IMR-90 (cell line): Measurements from ENCODE around the gene ELOVL2. TPM values are rescaled to one million over a fixed set of nuclear protein-coding genes. Genes with fewer than 3 reads are reported as not detected.

Experiments used
- ATAC-seq: fragments of 200-7000 bp; cut with Tn5 transposase; 2 replicates; pipeline ENCODE4 v1.9.1; 2020; ENCODE audit warnings: low read depth, mild to moderate bottlenecking, moderate library complexity
- BruUV-seq: library from RNA; stranded (reverse); fragments of 400-500 nt; replicated peaks from 2 replicates; lab custom pipeline; 2021; lab: Mats Ljungman, UMichigan
- CTCF ChIA-PET: fragments of 300-600 bp; formaldehyde crosslinking; extraction: SDS; loops from one replicate; lab custom pipeline; 2021; ENCODE audit warnings: antibody characterized with exemption; lab: Yijun Ruan, JAX
- POLR2A ChIA-PET: fragments of 300-600 bp; sonication (Branson Sonifier 250); formaldehyde crosslinking; loops from one replicate; lab custom pipeline; 2022; ENCODE audit warnings: antibody characterized with exemption; ENCODE audit not compliant: unreplicated experiment; lab: Charles Lee
- DNase-seq: peaks from one replicate; pipeline ENCODE4 v3.0.0; 2013
- H2AFZ ChIP-seq: replicated peaks from 2 replicates; pipeline ENCODE3; 2013; ENCODE audit warnings: low read length, mild to moderate bottlenecking; ENCODE audit not compliant: poor library complexity
- H2AK5ac ChIP-seq: 2 replicates; pipeline ENCODE4 v1.6.1; 2013; ENCODE audit warnings: low read depth, low read length, inconsistent platforms
- H2AK9ac ChIP-seq: replicated peaks from 2 replicates; pipeline ENCODE3; 2013; ENCODE audit warnings: mild to moderate bottlenecking, low read depth, low read length, moderate library complexity; ENCODE audit not compliant: poor library complexity
- H2BK120ac ChIP-seq: 2 replicates; pipeline ENCODE4 v1.6.1; 2013; ENCODE audit warnings: low read depth, low read length, inconsistent platforms
- H2BK15ac ChIP-seq: 3 replicates; pipeline ENCODE4 v1.6.1; 2013; ENCODE audit warnings: low read depth, low read length, inconsistent platforms
- H2BK20ac ChIP-seq: 2 replicates; pipeline ENCODE4 v1.6.1; 2013; ENCODE audit warnings: low read depth, mild to moderate bottlenecking, inconsistent platforms, low read length, moderate library complexity
- H2BK5ac ChIP-seq: 2 replicates; pipeline ENCODE4 v1.6.1; 2013; ENCODE audit warnings: mild to moderate bottlenecking, low read depth, low read length, inconsistent platforms; ENCODE audit not compliant: poor library complexity, severe bottlenecking
- H3K14ac ChIP-seq: replicated peaks from 2 replicates; pipeline ENCODE4 v1.6.1; 2013; ENCODE audit warnings: low read depth, low read length, inconsistent platforms
- H3K18ac ChIP-seq: 2 replicates; pipeline ENCODE4 v1.6.1; 2013; ENCODE audit warnings: low read depth, low read length, control low read depth
- H3K23ac ChIP-seq: 2 replicates; pipeline ENCODE4 v1.6.1; 2013; ENCODE audit warnings: low read depth, low read length, inconsistent platforms
- H3K27ac ChIP-seq: 2 replicates; pipeline ENCODE4 v1.5.1; 2013; ENCODE audit warnings: mild to moderate bottlenecking, control low read depth, low read length; ENCODE audit not compliant: insufficient read depth
- H3K27me3 ChIP-seq: 2 replicates; pipeline ENCODE4 v1.6.1; 2013; ENCODE audit warnings: low read length; ENCODE audit not compliant: control insufficient read depth, insufficient read depth
- H3K36me3 ChIP-seq: 2 replicates; pipeline ENCODE4 v1.6.1; 2013; ENCODE audit warnings: low read length, mixed read lengths; ENCODE audit not compliant: control insufficient read depth, insufficient read depth
- H3K4ac ChIP-seq: 2 replicates; pipeline ENCODE4 v1.6.1; 2013; ENCODE audit warnings: low read depth, low read length, inconsistent platforms
- H3K4me1 ChIP-seq: 2 replicates; pipeline ENCODE4 v1.6.1; 2013; ENCODE audit warnings: low read length, mixed read lengths; ENCODE audit not compliant: control insufficient read depth, insufficient read depth
- H3K4me2 ChIP-seq: 2 replicates; pipeline ENCODE4 v1.6.1; 2013; ENCODE audit warnings: low read depth, mild to moderate bottlenecking, control low read depth, low read length, moderate library complexity
- H3K4me3 ChIP-seq: 2 replicates; pipeline ENCODE4 v1.5.1; 2013; ENCODE audit warnings: low read depth, mild to moderate bottlenecking, control low read depth, low read length, moderate library complexity; ENCODE audit not compliant: insufficient read depth
- H3K56ac ChIP-seq: 2 replicates; pipeline ENCODE4 v1.6.1; 2013; ENCODE audit warnings: low read length, inconsistent platforms; ENCODE audit not compliant: insufficient read depth; ENCODE audit errors: extremely low read depth
- H3K79me1 ChIP-seq, 2 experiments: 2 replicates each; pipeline ENCODE4 v1.6.1; 2013; ENCODE audit warnings: low read length in 2 of 2, inconsistent platforms in 1 of 2, low read depth in 1 of 2
- H3K9ac ChIP-seq: 2 replicates; pipeline ENCODE4 v1.6.1; 2013; ENCODE audit warnings: low read depth, low read length, control low read depth
- H3K9me1 ChIP-seq: 2 replicates; pipeline ENCODE4 v1.6.1; 2013; ENCODE audit warnings: low read length, inconsistent platforms; ENCODE audit not compliant: insufficient read depth
- H3K9me3 ChIP-seq: 2 replicates; pipeline ENCODE4 v1.6.1; 2013; ENCODE audit warnings: low read length; ENCODE audit not compliant: control insufficient read depth, insufficient read depth
- H4K20me1 ChIP-seq: 2 replicates; pipeline ENCODE4 v1.6.1; 2013; ENCODE audit warnings: low read length, inconsistent platforms; ENCODE audit not compliant: insufficient read depth
- H4K5ac ChIP-seq: 2 replicates; pipeline ENCODE4 v1.6.1; 2013; ENCODE audit warnings: mild to moderate bottlenecking, low read depth, low read length, control low read depth
- H4K8ac ChIP-seq, 2 experiments: 2 replicates each; pipeline ENCODE4 v1.6.1; 2013; ENCODE audit warnings: low read depth in 2 of 2, low read length in 2 of 2, control low read depth in 1 of 2, inconsistent platforms in 1 of 2
- H4K91ac ChIP-seq: 2 replicates; pipeline ENCODE4 v1.6.1; 2013; ENCODE audit warnings: low read depth, low read length, inconsistent platforms; ENCODE audit not compliant: insufficient read depth
- BHLHE40 ChIP-seq: fragments of 150-350 bp; IDR thresholded peaks from 2 replicates; pipeline ENCODE4 v1.6.1; 2016; ENCODE audit warnings: mild to moderate bottlenecking, low read depth, low read length
- MAZ ChIP-seq: IDR thresholded peaks from 2 replicates; pipeline ENCODE4 v1.6.1; 2012; ENCODE audit warnings: low read depth, mild to moderate bottlenecking, low read length, improper control_type of control experiment, moderate library complexity, borderline replicate concordance
- NFE2L2 ChIP-seq: fragments of 150-350 bp; IDR thresholded peaks from 2 replicates; pipeline ENCODE4 v1.6.1; 2016; ENCODE audit warnings: low read depth, mild to moderate bottlenecking, low read length
- WGBS, 2 experiments: methylation state at CpG; one replicate each; pipeline versions ENCODE4 v1.1.5 to v1.1.7; 2013; ENCODE audit warnings: missing lambda C conversion rate in 2 of 2; ENCODE audit not compliant: insufficient read length in 1 of 2; ENCODE audit errors: extremely low coverage in 2 of 2; 5-methylcytosine and 5-hydroxymethylcytosine counted together
- dilution Hi-C: fragments of 300-500 bp; cut with HindIII; formaldehyde crosslinking; loops from one replicate; pipeline ENCODE4 v1.14.3; 2018; ENCODE audit warnings: low sequenced_read_pairs; ENCODE audit not compliant: unreplicated experiment
- in situ Hi-C: fragments of 300-500 bp; cut with MboI; formaldehyde crosslinking; loops from 3 replicates; pipeline ENCODE4 v1.14.3; 2019; ENCODE audit warnings: low sequenced_read_pairs, inconsistent platforms, mixed read lengths
- intact Hi-C: fragments of 100-400 bp; cut with micrococcal nuclease; formaldehyde crosslinking; loops from 2 replicates; pipeline ENCODE4 v1.10.0; 2022
- polyA plus RNA-seq, 3 experiments: library from polyadenylated mRNA; depleted of rRNA; stranded (reverse); fragments of >200 nt; gene quantifications; 2 replicates each; pipeline ENCODE4 v1.2.3, GENCODE V29; 2012; ENCODE audit warnings: low replicate concordance in 1 of 3
- total RNA-seq: library from RNA; depleted of rRNA; stranded (reverse); fragments of >200 nt; gene quantifications from 2 replicates; pipeline ENCODE4 v1.2.3, GENCODE V29; 2012
- TF ChIP-seq, protein P1 (sequence below): conservative IDR thresholded peaks from 2 replicates; pipeline ENCODE4 v1.5.1; 2012; ENCODE audit warnings: mild to moderate bottlenecking, low read depth, low read length, improper control_type of control experiment

ELOVL2 gene
- total and polyA plus RNA-seq, 2 of the 4 experiments (the other 2 are of a cell fraction): 6.3 to 7.9 TPM

DNA sequence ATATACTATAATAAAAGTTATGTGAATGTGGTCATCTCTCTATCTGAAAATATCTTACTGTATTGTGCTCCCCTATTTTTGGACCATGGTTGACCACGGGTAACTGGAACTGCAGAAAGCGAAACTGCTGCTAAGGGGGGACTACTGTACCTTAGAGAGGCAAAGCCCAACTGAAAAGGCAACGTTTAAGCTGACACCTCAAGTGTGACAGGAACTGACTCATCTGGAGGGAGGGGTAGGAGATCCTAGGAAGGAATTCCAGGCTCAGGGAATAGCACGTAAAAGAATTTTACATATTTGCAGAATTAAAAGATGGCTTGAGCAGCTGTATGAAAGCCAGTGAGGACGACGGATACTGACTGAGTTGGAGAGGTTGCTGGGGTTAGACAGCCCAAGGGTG, 34.8 kb downstream of the ELOVL2 start:
- TF ChIP-seq NFE2L2 (no peak), MAZ (peak; percentile 68; the same call in 1 of the 2 replicates), BHLHE40 (no peak)
- TF ChIP-seq, protein P1, sequence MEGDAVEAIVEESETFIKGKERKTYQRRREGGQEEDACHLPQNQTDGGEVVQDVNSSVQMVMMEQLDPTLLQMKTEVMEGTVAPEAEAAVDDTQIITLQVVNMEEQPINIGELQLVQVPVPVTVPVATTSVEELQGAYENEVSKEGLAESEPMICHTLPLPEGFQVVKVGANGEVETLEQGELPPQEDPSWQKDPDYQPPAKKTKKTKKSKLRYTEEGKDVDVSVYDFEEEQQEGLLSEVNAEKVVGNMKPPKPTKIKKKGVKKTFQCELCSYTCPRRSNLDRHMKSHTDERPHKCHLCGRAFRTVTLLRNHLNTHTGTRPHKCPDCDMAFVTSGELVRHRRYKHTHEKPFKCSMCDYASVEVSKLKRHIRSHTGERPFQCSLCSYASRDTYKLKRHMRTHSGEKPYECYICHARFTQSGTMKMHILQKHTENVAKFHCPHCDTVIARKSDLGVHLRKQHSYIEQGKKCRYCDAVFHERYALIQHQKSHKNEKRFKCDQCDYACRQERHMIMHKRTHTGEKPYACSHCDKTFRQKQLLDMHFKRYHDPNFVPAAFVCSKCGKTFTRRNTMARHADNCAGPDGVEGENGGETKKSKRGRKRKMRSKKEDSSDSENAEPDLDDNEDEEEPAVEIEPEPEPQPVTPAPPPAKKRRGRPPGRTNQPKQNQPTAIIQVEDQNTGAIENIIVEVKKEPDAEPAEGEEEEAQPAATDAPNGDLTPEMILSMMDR: no peak
- dilution Hi-C loops: no loop called here
- peak; percentile 61 for DNase-seq
- Histone ChIP-seq H2AFZ (peak overlapping the region; percentile 36), H3K56ac (no peak overlapping the region), H2BK5ac (peak overlapping the region; percentile 30), H4K20me1 (no peaks in the 10 kb centered on the region), H3K9me1 (peaks cover 13% of the 10 kb centered on the region), H3K23ac (no peak overlapping the region), H4K8ac (peak overlapping the region in 1 of 2 experiments; percentile 34; a peak in 1 of 4 replicates), H3K9me3 (no peaks in the 10 kb centered on the region), H4K5ac (no peak overlapping the region), H2BK15ac (peak overlapping the region; percentile 41; the same call in 2 of the 3 replicates), H3K18ac (0 out of 2 replicates have a peak overlapping the region, but pooled peaks have one; percentile 31), H3K4me1 (peaks cover 24% of the 10 kb centered on the region), H2AK5ac (peak overlapping the region; percentile 74; the same call in 1 of the 2 replicates), H2BK20ac (peak overlapping the region; percentile 35), H3K27ac (peak overlapping the region; percentile 44; the same call in 1 of the 2 replicates), H3K4me2 (peak overlapping the region; percentile 44), H4K91ac (0 out of 2 replicates have a peak overlapping the region, but pooled peaks have one; percentile 30), H3K9ac (no peak overlapping the region), H2AK9ac (no peak overlapping the region), H3K4ac (peak overlapping the region; percentile 30; the same call in 1 of the 2 replicates), H2BK120ac (0 out of 2 replicates have a peak overlapping the region, but pooled peaks have one; percentile 3), H3K4me3 (no peak overlapping the region), H3K14ac (no peak overlapping the region; the same call in 1 of the 2 replicates), H3K79me1 (no peaks in the 10 kb centered on the region), H3K27me3 (no peaks in the 10 kb centered on the region), H3K36me3 (no peaks in the 10 kb centered on the region)
- 50% methylated on average over 5 of the region's 6 CpGs; no CpG with 5 or more reads in 1 of the 2 experiments for WGBS, 2 experiments
- BruUV-seq: no TSS peak
- intact Hi-C loops: loop anchor here (5.0 kb wide), 1 partner anchor 33 kb away; the partner anchor contains the start of gene ELOVL2
- ChIA-PET CTCF (no interaction called here), POLR2A (no interaction called here)
- peak; percentile 42 for ATAC-seq
- in situ Hi-C loops: no loop called here
